A673 (cell line): ENCODE data around the gene PLSCR5.

Source experiments
- CTCF ChIP-seq: fragments of 300-800, 200-600 bp; sonication (generic); conservative IDR thresholded peaks from 2 replicates; pipeline ENCODE4 v1.5.1; 2017; ENCODE audit warnings: low read depth, mild to moderate bottlenecking, antibody characterized with exemption, low read length, moderate library complexity, mixed read lengths
- EZH2 ChIP-seq: fragments of 200-600 bp; sonication (generic); IDR thresholded peaks from 2 replicates; pipeline ENCODE4 v1.6.1; 2017; ENCODE audit warnings: borderline replicate concordance, low read depth, mild to moderate bottlenecking, mixed read lengths, antibody characterized with exemption, low read length; ENCODE audit not compliant: poor library complexity, severe bottlenecking

- TF ChIP-seq CTCF (no peak), EZH2 (no peak)
These were observed 45.7 kb upstream of the PLSCR5 start for GRCh38 chr3:146650691-146651442.
